Activated effector memory CD4-positive, alpha-beta T cell treated with anti-CD3 and anti-CD28 coated beads, Interleukin-2, amount 50 U/mL, for 16 hours (primary cell): ENCODE data around the gene ADAM23.
"Not testable (repeated sequence)": the region's sequence is repeated elsewhere in the genome, so short reads cannot be mapped to it uniquely, and the experiment has no call there.

ENCODE experiments used
- DNase-seq: peaks from one replicate; pipeline ENCODE4 v3.0.0-alpha.2; 2020

The ADAM23 gene

GRCh38 chr2:206442833-206443734 is at the start of gene ADAM23:
ADAM23 (plus strand) TSS chr2:206443532; CDS start chr2:206443867, 335 bp downstream.
- DNase-seq: peak; percentile 83

- DNase-seq: no peak
Measured at GRCh38 chr2:206396211-206396610, 47.1 kb upstream of the ADAM23 start.

GRCh38 chr2:206402956-206403569 is 40.3 kb upstream of the ADAM23 start:
- not testable (repeated sequence) for DNase-seq

GRCh38 chr2:206408323-206409320 is 34.7 kb upstream of the ADAM23 start:
- DNase-seq: no peak

GRCh38 chr2:206410714-206411113 is 32.6 kb upstream of the ADAM23 start:
- no peak for DNase-seq

- no peak for DNase-seq
Measured at GRCh38 chr2:206415618-206416243, 27.6 kb upstream of the ADAM23 start.

- DNase-seq: no peak
Measured at GRCh38 chr2:206418968-206419367, 24.4 kb upstream of the ADAM23 start.

GRCh38 chr2:206420721-206421120 is 22.6 kb upstream of the ADAM23 start:
- no peak for DNase-seq

- no peak for DNase-seq
Measured at GRCh38 chr2:206422493-206422892, 20.8 kb upstream of the ADAM23 start.

GRCh38 chr2:206423147-206423546 is 20.2 kb upstream of the ADAM23 start:
- no peak for DNase-seq

GRCh38 chr2:206424134-206424533 is 19.2 kb upstream of the ADAM23 start:
- DNase-seq: no peak

GRCh38 chr2:206428783-206429182 is 14.5 kb upstream of the ADAM23 start:
- no peak for DNase-seq

GRCh38 chr2:206430452-206430851 is 12.9 kb upstream of the ADAM23 start:
- DNase-seq: no peak

GRCh38 chr2:206431439-206431838 is 11.9 kb upstream of the ADAM23 start:
- DNase-seq: no peak

- no peak for DNase-seq
Measured at GRCh38 chr2:206432193-206433082, 10.9 kb upstream of the ADAM23 start.

- no peak for DNase-seq
Measured at GRCh38 chr2:206433190-206433589, 10.1 kb upstream of the ADAM23 start.

GRCh38 chr2:206433686-206434085 is 9.6 kb upstream of the ADAM23 start:
- DNase-seq: no peak

GRCh38 chr2:206435742-206436141 is 7.6 kb upstream of the ADAM23 start:
- no peak for DNase-seq

GRCh38 chr2:206438196-206438724 is 5.1 kb upstream of the ADAM23 start:
- DNase-seq: no peak

GRCh38 chr2:206442474-206442832 is 879 bp upstream of the ADAM23 start:
- no peak for DNase-seq
